Smooth muscle cell (in vitro differentiated cells): ENCODE data around the gene TFB2M. TPM values are rescaled to one million over a fixed set of nuclear protein-coding genes. Genes with fewer than 3 reads are reported as not detected.

Experiments used
- DNase-seq: peaks from one replicate; lab custom pipeline; 2025; ENCODE audit not compliant: unreplicated experiment; lab: John Stamatoyannopoulos, UW
- H2AFZ ChIP-seq: fragments of 200-600 bp; sonication (generic); 2 replicates; pipeline ENCODE4 v1.6.0; 2016; ENCODE audit warnings: antibody characterized with exemption, low read depth, mild to moderate bottlenecking
- H3F3A ChIP-seq: fragments of 200-600 bp; sonication (generic); 2 replicates; pipeline ENCODE4 v1.6.0; 2017; ENCODE audit warnings: antibody characterized with exemption, low read depth
- H3K27ac ChIP-seq: fragments of 200-600 bp; sonication (generic); 2 replicates; pipeline ENCODE4 v1.5.1; 2016; ENCODE audit warnings: low read depth, mild to moderate bottlenecking
- H3K27me3 ChIP-seq: fragments of 200-600 bp; sonication (generic); 2 replicates; pipeline ENCODE4 v1.6.1; 2016; ENCODE audit warnings: low read depth, mild to moderate bottlenecking
- H3K36me3 ChIP-seq: fragments of 200-600 bp; sonication (generic); 2 replicates; pipeline ENCODE4 v1.5.1; 2016; ENCODE audit warnings: low read depth
- H3K4me1 ChIP-seq: fragments of 200-600 bp; sonication (generic); 2 replicates; pipeline ENCODE4 v1.5.1; 2016; ENCODE audit warnings: low read depth
- H3K4me2 ChIP-seq: fragments of 200-600 bp; sonication (generic); 2 replicates; pipeline ENCODE4 v1.6.0; 2016; ENCODE audit warnings: mild to moderate bottlenecking
- H3K4me3 ChIP-seq: fragments of 200-600 bp; sonication (generic); 2 replicates; pipeline ENCODE4 v1.5.1; 2016; ENCODE audit warnings: mild to moderate bottlenecking
- H3K79me2 ChIP-seq: fragments of 200-600 bp; sonication (generic); 2 replicates; pipeline ENCODE4 v1.6.0; 2016; ENCODE audit warnings: low read depth, mild to moderate bottlenecking
- H3K9ac ChIP-seq: fragments of 200-600 bp; sonication (generic); 2 replicates; pipeline ENCODE4 v1.6.0; 2016; ENCODE audit warnings: low read depth
- H3K9me3 ChIP-seq: fragments of 200-600 bp; sonication (generic); replicated peaks from 2 replicates; pipeline ENCODE4 v1.5.1; 2016; ENCODE audit warnings: low read depth
- H4K20me1 ChIP-seq: fragments of 200-600 bp; sonication (generic); 2 replicates; pipeline ENCODE4 v1.6.0; 2016; ENCODE audit warnings: low read depth
- WGBS: methylation state at CpG from one replicate; pipeline ENCODE4 v1.1.7; 2016; ENCODE audit warnings: low lambda C conversion rate; 5-methylcytosine and 5-hydroxymethylcytosine counted together
- polyA plus RNA-seq: library from polyadenylated mRNA; unstranded; fragments of >200 nt; fragmentation: Nextera tagmentation; extraction: Ambion mirVana; gene quantifications from 2 replicates; pipeline ENCODE4 v1.2.1, GENCODE V29; 2016
- total RNA-seq: library from RNA; depleted of rRNA; stranded (reverse); fragments of >200 nt; gene quantifications from 2 replicates; pipeline ENCODE4 v1.2.3, GENCODE V29; 2014
- TF ChIP-seq, protein P1 (sequence below): fragments of 200-600 bp; sonication (generic); IDR thresholded peaks from 2 replicates; pipeline ENCODE4 v1.5.1; 2017; ENCODE audit warnings: borderline replicate concordance, mild to moderate bottlenecking, antibody characterized with exemption; ENCODE audit not compliant: insufficient read depth, poor library complexity, severe bottlenecking

TFB2M gene
- total and polyA plus RNA-seq, 2 experiments from 2014 or later: 15.0 to 24.0 TPM

- H4K20me1 ChIP-seq: peaks cover 9% of the 10 kb centered on the region
- TF ChIP-seq, protein P1, sequence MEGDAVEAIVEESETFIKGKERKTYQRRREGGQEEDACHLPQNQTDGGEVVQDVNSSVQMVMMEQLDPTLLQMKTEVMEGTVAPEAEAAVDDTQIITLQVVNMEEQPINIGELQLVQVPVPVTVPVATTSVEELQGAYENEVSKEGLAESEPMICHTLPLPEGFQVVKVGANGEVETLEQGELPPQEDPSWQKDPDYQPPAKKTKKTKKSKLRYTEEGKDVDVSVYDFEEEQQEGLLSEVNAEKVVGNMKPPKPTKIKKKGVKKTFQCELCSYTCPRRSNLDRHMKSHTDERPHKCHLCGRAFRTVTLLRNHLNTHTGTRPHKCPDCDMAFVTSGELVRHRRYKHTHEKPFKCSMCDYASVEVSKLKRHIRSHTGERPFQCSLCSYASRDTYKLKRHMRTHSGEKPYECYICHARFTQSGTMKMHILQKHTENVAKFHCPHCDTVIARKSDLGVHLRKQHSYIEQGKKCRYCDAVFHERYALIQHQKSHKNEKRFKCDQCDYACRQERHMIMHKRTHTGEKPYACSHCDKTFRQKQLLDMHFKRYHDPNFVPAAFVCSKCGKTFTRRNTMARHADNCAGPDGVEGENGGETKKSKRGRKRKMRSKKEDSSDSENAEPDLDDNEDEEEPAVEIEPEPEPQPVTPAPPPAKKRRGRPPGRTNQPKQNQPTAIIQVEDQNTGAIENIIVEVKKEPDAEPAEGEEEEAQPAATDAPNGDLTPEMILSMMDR: no peak
- H3K27me3 ChIP-seq: no peaks in the 10 kb centered on the region
- H3K27ac ChIP-seq: no peak overlapping the region
- no peak overlapping the region for H3K9ac ChIP-seq
- no peaks in the 10 kb centered on the region for H3K9me3 ChIP-seq
- H2AFZ ChIP-seq: no peak overlapping the region
- H3K4me2 ChIP-seq: no peak overlapping the region
- H3K79me2 ChIP-seq: peaks cover 11% of the 10 kb centered on the region
- 87% methylated on average over 2 of the region's 2 CpGs for WGBS
- H3K4me1 ChIP-seq: no peaks in the 10 kb centered on the region
- H3F3A ChIP-seq: no peaks in the 10 kb centered on the region
- H3K36me3 ChIP-seq: no peaks in the 10 kb centered on the region
- DNase-seq: no peak
- no peak overlapping the region for H3K4me3 ChIP-seq
Measured at GRCh38 chr1:246600579-246600978, 34.5 kb upstream of the TFB2M start.

DNA sequence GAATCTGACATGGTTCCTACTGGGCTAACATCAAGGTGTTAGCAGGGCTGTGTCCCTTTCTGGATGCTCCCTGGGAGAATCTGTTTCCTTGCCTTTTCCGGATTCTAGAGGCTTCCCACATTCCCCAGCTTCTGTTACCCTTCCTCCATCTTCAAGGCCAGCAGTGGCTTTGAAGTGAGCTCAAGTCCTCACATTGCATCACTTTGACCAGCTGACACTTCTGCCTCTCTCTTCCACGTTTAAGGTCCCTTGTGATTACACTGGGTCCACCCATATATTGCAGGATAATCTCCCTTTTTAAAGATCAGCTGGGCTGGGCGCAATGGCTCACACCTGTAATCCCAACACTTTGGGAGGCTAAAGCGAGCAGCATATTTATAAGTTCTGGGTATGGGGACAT, 33.3 kb upstream of the TFB2M start:
- 88% methylated on average over 4 of the region's 4 CpGs for WGBS
- no peak overlapping the region for H2AFZ ChIP-seq
- no peak overlapping the region for H3K4me2 ChIP-seq
- H3K9me3 ChIP-seq: no peaks in the 10 kb centered on the region
- no peaks in the 10 kb centered on the region for H3K36me3 ChIP-seq
- no peak overlapping the region for H3K9ac ChIP-seq
- H3K27ac ChIP-seq: no peak overlapping the region
- no peaks in the 10 kb centered on the region for H3F3A ChIP-seq
- H3K79me2 ChIP-seq: peaks cover 5% of the 10 kb centered on the region
- DNase-seq: no peak
- H3K27me3 ChIP-seq: no peaks in the 10 kb centered on the region
- H3K4me3 ChIP-seq: no peak overlapping the region
- no peaks in the 10 kb centered on the region for H3K4me1 ChIP-seq
- TF ChIP-seq, protein P1: no peak
- H4K20me1 ChIP-seq: peaks cover 9% of the 10 kb centered on the region

GRCh38 chr1:246597971-246598370, 31.9 kb upstream of the TFB2M start:
- Histone ChIP-seq H3K4me3 (no peak overlapping the region), H3K27ac (no peak overlapping the region), H3K36me3 (no peaks in the 10 kb centered on the region), H3K9me3 (no peaks in the 10 kb centered on the region), H3K79me2 (no peaks in the 10 kb centered on the region), H2AFZ (no peak overlapping the region), H4K20me1 (peaks cover 9% of the 10 kb centered on the region), H3K4me1 (no peaks in the 10 kb centered on the region), H3K27me3 (no peaks in the 10 kb centered on the region), H3K9ac (no peak overlapping the region), H3F3A (no peaks in the 10 kb centered on the region), H3K4me2 (no peak overlapping the region)
- 98% methylated on average over 7 of the region's 7 CpGs for WGBS
- DNase-seq: no peak
- TF ChIP-seq, protein P1: no peak

DNA sequence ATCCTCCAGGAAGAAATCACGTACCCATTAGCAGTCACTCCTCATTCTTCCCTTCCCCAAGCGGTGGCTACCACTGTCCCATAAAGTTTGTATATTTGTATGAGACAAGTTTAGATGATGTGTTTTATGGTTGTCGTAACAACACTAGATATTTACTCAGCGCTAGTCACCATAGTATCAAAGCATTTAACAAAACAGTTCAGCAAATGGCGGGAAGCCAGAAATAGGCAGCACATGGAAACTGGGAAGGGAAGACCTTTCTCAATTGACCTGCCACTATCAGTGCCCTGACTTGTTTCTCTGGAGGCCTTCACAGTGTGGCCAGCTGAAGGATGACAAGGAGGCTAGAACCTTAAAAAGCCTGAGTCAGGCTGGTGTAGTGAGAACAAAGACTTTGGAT, 31.3 kb upstream of the TFB2M start:
- 92% methylated on average over 5 of the region's 5 CpGs for WGBS
- Histone ChIP-seq H2AFZ (no peak overlapping the region), H3K79me2 (no peaks in the 10 kb centered on the region), H3K27ac (no peak overlapping the region), H3K9me3 (no peaks in the 10 kb centered on the region), H3K4me1 (no peaks in the 10 kb centered on the region), H3K36me3 (no peaks in the 10 kb centered on the region), H4K20me1 (peaks cover 9% of the 10 kb centered on the region), H3K4me3 (no peak overlapping the region), H3F3A (no peaks in the 10 kb centered on the region), H3K27me3 (no peaks in the 10 kb centered on the region), H3K9ac (no peak overlapping the region), H3K4me2 (no peak overlapping the region)
- TF ChIP-seq, protein P1: no peak
- no peak for DNase-seq
